AG09319 (cell line): ENCODE data around the gene PTPN3.
A peak's percentile ranks its signal among the peaks of the same experiment; 100 is the strongest.

Experiments used
- DNase-seq: peaks from one replicate; pipeline ENCODE4 v3.0.0-alpha.2; 2010; ENCODE audit warnings: low read depth; ENCODE audit errors: extremely low read depth
- TF ChIP-seq, protein P1 (sequence below): IDR thresholded peaks from 2 replicates; pipeline ENCODE4 v1.5.1; 2011; ENCODE audit warnings: low read depth, mild to moderate bottlenecking, inconsistent platforms, low read length, moderate library complexity

PTPN3 gene

DNA sequence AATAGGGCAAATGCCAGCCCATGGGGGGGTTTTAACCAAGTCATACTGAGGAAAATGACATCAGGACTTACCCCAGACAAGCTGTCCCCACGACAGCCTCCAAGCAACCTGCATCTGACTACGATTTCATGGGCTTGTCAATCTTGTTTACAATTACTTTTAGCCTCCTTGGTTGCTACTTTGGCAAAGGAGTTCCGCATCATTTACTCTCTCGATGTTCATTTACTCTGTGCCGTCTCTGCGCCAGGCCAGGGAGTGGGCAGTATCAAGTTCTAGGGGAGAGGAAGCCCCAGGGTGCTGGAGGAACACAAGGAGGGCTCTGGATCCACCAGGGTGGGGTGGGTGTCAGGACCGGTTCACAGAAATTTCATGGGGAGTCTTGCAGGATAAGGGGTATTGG is 23.9 kb downstream of the PTPN3 start:
- no peak for DNase-seq
- TF ChIP-seq, protein P1, sequence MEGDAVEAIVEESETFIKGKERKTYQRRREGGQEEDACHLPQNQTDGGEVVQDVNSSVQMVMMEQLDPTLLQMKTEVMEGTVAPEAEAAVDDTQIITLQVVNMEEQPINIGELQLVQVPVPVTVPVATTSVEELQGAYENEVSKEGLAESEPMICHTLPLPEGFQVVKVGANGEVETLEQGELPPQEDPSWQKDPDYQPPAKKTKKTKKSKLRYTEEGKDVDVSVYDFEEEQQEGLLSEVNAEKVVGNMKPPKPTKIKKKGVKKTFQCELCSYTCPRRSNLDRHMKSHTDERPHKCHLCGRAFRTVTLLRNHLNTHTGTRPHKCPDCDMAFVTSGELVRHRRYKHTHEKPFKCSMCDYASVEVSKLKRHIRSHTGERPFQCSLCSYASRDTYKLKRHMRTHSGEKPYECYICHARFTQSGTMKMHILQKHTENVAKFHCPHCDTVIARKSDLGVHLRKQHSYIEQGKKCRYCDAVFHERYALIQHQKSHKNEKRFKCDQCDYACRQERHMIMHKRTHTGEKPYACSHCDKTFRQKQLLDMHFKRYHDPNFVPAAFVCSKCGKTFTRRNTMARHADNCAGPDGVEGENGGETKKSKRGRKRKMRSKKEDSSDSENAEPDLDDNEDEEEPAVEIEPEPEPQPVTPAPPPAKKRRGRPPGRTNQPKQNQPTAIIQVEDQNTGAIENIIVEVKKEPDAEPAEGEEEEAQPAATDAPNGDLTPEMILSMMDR: no peak

- TF ChIP-seq, protein P1: no peak
- DNase-seq: no peak
These were observed 24.8 kb downstream of the PTPN3 start for GRCh38 chr9:109473329-109473728.

DNA sequence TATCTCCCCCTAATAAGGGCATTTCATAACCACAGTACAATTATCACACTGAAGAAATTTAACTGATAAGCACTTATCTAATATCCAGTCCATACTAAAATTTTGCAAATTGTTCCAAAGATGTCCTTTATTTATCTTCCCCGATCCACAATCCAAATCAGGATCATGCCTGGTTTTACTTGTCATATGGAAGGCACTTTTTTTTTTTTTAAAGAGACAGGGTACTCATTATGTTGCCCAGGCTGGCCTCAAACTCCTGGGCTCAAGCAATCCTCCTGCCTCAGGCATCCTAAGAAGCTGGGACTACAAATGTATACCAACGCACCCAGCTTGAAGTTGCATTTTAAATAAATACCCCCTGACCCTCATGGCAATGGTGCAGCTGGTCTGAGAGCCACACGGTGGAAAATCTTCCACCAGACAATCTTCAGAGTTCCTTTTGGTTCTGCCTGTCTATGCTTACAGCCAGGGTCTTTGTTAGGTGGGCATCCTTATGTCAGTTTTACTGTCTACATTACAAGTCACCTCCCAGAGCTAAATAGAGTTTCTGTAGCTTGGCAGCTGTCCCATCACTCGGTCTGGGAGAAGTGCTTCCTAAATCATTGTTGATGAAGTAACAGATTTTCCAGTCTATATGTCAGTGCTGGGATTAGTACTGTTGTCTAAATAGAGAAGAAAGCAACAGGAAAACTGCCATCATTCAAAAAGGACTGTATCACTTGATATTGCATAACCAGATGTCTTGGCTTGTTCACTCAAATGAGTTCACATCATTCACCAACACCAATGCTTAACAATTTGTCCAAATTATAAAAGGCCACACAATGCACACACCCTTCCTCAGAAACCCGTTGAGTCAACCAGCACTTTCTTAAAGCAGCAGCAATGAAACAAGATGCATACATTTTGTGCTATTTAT is 26.4 kb downstream of the PTPN3 start:
- DNase-seq: no peak

DNA sequence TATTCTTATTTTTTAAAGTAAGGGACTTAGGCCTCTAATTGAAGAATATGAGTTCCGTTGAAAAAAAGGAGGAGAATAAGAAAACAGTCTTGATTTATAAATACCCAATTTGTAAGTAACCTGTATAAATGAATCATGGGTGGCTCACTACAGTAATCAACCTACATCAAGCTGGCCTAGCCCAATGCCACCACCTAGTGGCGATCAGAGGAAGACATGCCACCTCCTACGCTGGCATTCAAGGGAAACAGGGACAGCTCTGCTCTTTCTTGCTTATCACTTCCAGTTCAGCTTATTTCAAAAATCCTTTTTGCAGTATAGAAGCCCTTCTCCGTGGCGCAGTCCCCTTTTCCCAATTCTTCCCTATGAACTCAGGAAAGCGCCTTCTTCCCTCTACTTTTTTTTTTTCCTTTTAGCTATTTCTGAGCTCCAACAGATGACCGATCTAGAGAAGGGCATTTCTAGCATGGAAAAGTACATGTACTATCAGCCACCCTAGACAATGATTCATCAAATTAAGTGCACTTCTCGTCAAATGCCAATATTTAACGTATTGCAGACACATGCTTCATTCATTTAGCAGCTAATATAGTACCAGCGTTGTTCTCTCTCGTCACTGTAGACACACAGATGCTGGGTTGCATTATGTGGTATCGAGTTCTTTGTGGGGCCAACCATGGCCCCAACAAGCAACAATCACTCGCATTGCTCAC is 28.3 kb downstream of the PTPN3 start:
- peak; percentile 48 for DNase-seq
- TF ChIP-seq, protein P1: peak; percentile 98

More for the DNA sequence above, 26.4 kb downstream of the PTPN3 start:
- TF ChIP-seq, protein P1: no peak

- TF ChIP-seq, protein P1: no peak
- no peak for DNase-seq
These were observed 29.2 kb downstream of the PTPN3 start for GRCh38 chr9:109468927-109469326.

- DNase-seq: no peak
- TF ChIP-seq, protein P1: no peak
These were observed 30.2 kb downstream of the PTPN3 start for GRCh38 chr9:109467936-109468335.
